ENCODE data around the gene ATP1B2.
A peak's percentile ranks its signal among the peaks of the same experiment; 100 is the strongest.
"Not testable (repeated sequence)": the region's sequence is repeated elsewhere in the genome, so short reads cannot be mapped to it uniquely, and the experiment has no call there.

ATP1B2 gene

GRCh38 chr17:7640783-7641182 is 9.9 kb upstream of the ATP1B2 start:
- H3K27ac ChIP-seq (ENCODE audit: low read length) = no peak overlapping the region
- H3K4me1 ChIP-seq (ENCODE audit: control insufficient read depth in 1 of 2, insufficient read depth in 2 of 2, low read length in 2 of 2) = no peaks in the 10 kb centered on the region
- no peak overlapping the region for H3K4me3 ChIP-seq (ENCODE audit: low read depth in 1 of 2, low read length in 2 of 2)
- no peaks in the 10 kb centered on the region for H3K36me3 ChIP-seq (ENCODE audit: control insufficient read depth in 1 of 2, insufficient read depth in 2 of 2, low read length in 2 of 2)
- H3K27me3 ChIP-seq (ENCODE audit: low read depth, low read length) = no peaks in the 10 kb centered on the region
- no peaks in the 10 kb centered on the region for H3K9me3 ChIP-seq (ENCODE audit: control insufficient read depth in 1 of 2, low read length in 2 of 2)

DNA sequence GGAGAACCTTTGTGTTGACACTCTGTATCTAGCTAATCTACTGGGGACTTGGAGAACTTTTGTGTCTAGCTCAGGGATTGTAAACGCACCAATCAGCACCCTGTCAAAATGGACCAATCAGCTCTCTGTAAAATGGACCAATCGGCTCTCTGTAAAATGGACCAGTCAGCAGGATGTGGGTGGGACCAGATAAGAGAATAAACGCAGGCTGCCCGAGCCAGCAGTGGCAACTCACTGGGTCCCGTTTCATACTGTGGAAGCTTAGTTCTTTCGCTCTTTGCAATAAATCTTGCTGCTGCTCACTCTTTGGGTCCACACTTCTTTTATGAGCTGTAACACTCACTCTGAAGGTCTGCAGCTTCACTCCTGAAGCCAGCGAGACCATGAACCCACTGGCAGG is 9.1 kb upstream of the ATP1B2 start:
- not testable (repeated sequence) for H3K4me1 ChIP-seq (ENCODE audit: control insufficient read depth in 1 of 2, insufficient read depth in 2 of 2, low read length in 2 of 2); H3K4me3 ChIP-seq (ENCODE audit: low read depth in 1 of 2, low read length in 2 of 2); H3K9me3 ChIP-seq (ENCODE audit: control insufficient read depth in 1 of 2, low read length in 2 of 2); H3K36me3 ChIP-seq (ENCODE audit: control insufficient read depth in 1 of 2, insufficient read depth in 2 of 2, low read length in 2 of 2); H3K27ac ChIP-seq (ENCODE audit: low read length); H3K27me3 ChIP-seq (ENCODE audit: low read depth, low read length)

DNA sequence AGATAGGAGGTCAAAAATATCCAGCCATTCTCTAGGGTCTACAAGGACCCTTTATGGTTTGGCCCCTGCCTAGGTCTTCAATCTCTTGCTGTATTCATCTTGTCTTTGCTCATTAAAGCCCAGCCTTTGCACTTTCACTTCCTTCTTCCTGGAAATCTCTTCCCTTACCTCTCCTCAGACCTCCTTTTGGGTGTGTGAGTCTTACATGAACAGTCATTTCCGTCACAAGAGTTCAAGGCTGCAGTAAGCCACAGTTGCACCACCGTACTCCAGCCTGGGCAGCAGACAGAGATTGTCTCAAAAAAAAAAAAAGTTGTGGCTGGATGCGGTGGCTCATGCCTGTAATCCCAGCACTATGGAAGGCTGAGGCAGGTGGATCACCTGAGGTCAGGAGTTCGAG is 6.0 kb upstream of the ATP1B2 start:
- Histone ChIP-seq H3K27me3 (ENCODE audit: low read depth, low read length) (no peaks in the 10 kb centered on the region), H3K27ac (ENCODE audit: low read length) (no peak overlapping the region), H3K36me3 (ENCODE audit: control insufficient read depth in 1 of 2, insufficient read depth in 2 of 2, low read length in 2 of 2) (no peaks in the 10 kb centered on the region), H3K9me3 (ENCODE audit: control insufficient read depth in 1 of 2, low read length in 2 of 2) (no peaks in the 10 kb centered on the region), H3K4me1 (ENCODE audit: control insufficient read depth in 1 of 2, insufficient read depth in 2 of 2, low read length in 2 of 2) (no peaks in the 10 kb centered on the region), H3K4me3 (ENCODE audit: low read depth in 1 of 2, low read length in 2 of 2) (no peak overlapping the region)

DNA sequence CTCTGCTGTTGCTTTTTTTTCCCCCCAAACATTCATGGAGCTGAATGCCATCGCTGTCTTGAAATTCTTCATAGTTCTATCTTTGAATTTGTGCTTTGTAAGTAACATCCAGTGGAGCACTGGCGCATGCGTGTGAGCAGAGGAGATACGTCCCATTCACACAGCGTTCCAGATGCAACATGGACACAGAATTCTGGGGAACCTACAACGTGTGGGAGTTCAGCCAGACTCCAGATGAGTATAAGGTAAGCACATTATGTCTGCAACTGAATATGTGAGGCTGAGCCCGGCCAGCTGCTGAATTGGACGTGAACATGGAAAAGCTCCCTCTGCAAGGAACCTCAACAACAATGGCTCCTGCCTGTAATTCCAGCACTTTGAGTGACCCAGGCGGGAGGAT is 4.3 kb upstream of the ATP1B2 start:
- peaks cover 0 to 16% of the 10 kb centered on the region in 2 donors for H3K4me1 ChIP-seq (ENCODE audit: control insufficient read depth in 1 of 2, insufficient read depth in 2 of 2, low read length in 2 of 2)
- H3K27ac ChIP-seq (ENCODE audit: low read length) = no peak overlapping the region
- no peak overlapping the region for H3K4me3 ChIP-seq (ENCODE audit: low read depth in 1 of 2, low read length in 2 of 2)
- H3K27me3 ChIP-seq (ENCODE audit: low read depth, low read length) = peaks cover 11% of the 10 kb centered on the region
- no peaks in the 10 kb centered on the region for H3K36me3 ChIP-seq (ENCODE audit: control insufficient read depth in 1 of 2, insufficient read depth in 2 of 2, low read length in 2 of 2)
- H3K9me3 ChIP-seq (ENCODE audit: control insufficient read depth in 1 of 2, low read length in 2 of 2) = no peaks in the 10 kb centered on the region

DNA sequence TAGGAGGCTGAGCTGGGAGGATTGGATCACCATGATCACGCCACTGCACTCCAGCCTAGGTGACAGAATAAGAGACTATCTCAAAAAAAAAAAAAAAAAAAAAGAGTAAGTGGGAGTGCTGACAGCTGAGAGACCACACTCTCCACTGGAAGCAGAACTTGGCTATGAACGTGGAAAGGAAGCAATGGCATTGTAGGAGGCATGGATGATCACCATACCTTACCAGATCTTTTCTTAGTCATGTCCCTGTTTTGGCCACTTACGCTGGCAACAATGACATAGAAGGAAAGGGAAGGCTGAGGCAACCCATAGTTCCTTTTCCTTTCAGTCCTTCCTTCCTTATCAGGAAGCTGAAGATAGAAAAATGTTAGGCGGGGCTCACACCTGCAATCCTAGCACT is 3.7 kb upstream of the ATP1B2 start:
- Histone ChIP-seq H3K36me3 (ENCODE audit: control insufficient read depth in 1 of 2, insufficient read depth in 2 of 2, low read length in 2 of 2) (no peaks in the 10 kb centered on the region), H3K4me1 (ENCODE audit: control insufficient read depth in 1 of 2, insufficient read depth in 2 of 2, low read length in 2 of 2) (peaks cover 0 to 19% of the 10 kb centered on the region in 2 donors), H3K27me3 (ENCODE audit: low read depth, low read length) (peaks cover 15% of the 10 kb centered on the region), H3K27ac (ENCODE audit: low read length) (no peak overlapping the region), H3K4me3 (ENCODE audit: low read depth in 1 of 2, low read length in 2 of 2) (no peak overlapping the region), H3K9me3 (ENCODE audit: control insufficient read depth in 1 of 2, low read length in 2 of 2) (no peaks in the 10 kb centered on the region)

GRCh38 chr17:7651097-7651664 is 455 bp downstream of the ATP1B2 start:
- Histone ChIP-seq H3K36me3 (ENCODE audit: control insufficient read depth in 1 of 2, insufficient read depth in 2 of 2, low read length in 2 of 2) (no peaks in the 10 kb centered on the region), H3K27ac (ENCODE audit: low read length) (no peak overlapping the region), H3K4me3 (ENCODE audit: low read depth in 1 of 2, low read length in 2 of 2) (peak overlapping the region; percentile 48 to 77), H3K9me3 (ENCODE audit: control insufficient read depth in 1 of 2, low read length in 2 of 2) (no peaks in the 10 kb centered on the region), H3K4me1 (ENCODE audit: control insufficient read depth in 1 of 2, insufficient read depth in 2 of 2, low read length in 2 of 2) (peaks cover 0 to 19% of the 10 kb centered on the region in 2 donors), H3K27me3 (ENCODE audit: low read depth, low read length) (peaks cover 29% of the 10 kb centered on the region)

DNA sequence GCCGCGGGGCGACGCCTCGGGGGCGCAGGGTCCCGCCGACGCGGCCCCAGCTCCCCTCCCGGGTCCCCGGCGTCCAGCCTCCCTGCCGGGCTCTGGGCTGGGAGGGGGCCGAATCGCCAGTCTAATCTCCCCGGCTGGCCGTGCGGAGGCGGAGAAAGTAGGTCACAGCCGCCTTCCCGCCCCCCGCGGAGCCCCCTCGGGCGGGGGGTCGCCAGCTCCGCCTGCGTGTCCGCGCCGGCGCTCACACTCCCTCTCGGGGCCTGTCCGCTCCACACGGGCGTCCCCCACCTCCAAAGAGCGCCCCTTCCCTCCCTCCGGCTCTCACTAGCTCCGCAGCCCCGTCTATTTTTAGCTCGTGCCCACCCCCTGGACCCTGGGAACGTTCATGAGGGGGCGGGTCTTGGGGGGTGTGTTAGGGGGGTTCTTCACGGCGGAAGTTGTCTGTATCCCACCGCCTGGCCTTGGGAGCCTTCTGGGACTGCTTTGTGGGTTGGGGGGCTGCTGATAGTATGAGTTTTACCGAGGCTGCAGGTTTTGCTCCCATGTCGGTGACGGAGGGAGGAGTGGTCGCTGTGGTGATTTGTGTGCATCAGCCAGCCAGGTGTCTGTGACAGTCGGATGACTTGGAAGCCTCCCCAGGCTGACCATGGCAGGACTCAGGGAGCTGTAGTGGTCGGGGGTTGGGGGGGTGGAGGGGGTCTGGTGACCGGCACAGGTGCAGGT is 1.1 kb downstream of the ATP1B2 start:
- peaks cover 0 to 22% of the 10 kb centered on the region in 2 donors for H3K4me1 ChIP-seq (ENCODE audit: control insufficient read depth in 1 of 2, insufficient read depth in 2 of 2, low read length in 2 of 2)
- H3K4me3 ChIP-seq (ENCODE audit: low read depth in 1 of 2, low read length in 2 of 2) = peak overlapping the region; percentile 48 to 77
- no peak overlapping the region for H3K27ac ChIP-seq (ENCODE audit: low read length)
- H3K9me3 ChIP-seq (ENCODE audit: control insufficient read depth in 1 of 2, low read length in 2 of 2) = no peaks in the 10 kb centered on the region
- no peaks in the 10 kb centered on the region for H3K36me3 ChIP-seq (ENCODE audit: control insufficient read depth in 1 of 2, insufficient read depth in 2 of 2, low read length in 2 of 2)
- peaks cover 29% of the 10 kb centered on the region for H3K27me3 ChIP-seq (ENCODE audit: low read depth, low read length)

DNA sequence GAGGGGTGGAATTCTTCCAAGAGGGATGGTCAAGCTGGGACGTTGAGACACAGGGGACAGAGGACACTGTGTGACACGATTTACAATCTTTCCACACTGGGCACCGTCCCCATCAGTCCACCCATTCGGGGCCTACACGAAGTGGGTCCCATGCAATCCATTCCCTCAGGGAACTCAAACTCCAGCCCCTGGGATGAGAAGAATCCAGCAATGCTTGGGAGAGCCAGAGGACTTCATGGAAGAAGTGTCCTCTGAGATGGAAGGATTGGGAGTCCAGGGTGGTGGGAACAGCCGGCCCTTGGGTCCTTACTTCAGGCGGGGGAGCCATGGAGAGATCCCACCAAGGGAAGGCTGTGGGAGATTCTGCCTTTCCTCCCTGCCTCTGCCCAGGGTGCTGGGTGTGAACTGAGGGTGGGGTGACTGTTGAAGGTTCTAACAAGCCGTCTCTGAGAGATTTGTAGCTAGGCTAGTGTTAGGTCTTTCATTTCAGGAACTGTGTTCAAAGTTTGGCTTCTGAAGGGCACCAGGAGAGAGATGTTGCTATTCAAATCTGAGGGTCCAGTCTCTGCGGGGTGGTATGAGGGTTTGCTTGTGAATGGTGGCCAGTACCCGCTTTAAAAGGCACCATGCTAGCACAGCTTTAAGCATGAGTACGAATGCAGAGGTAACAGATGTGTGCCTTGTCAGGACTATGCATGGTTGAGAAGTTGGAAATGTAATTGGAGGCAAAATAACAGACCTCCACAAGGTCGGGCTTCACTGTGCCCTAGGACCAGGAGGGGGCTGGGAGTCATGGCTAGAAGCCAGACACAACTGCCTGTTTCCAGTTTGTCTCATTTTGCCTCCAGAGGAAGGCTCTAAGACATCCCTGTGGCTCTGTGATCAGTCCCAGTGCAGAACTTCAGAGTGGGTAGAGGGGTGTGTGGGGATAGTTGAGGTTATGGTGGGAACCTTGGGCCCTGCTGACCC is 1.9 kb downstream of the ATP1B2 start:
- Histone ChIP-seq H3K4me1 (ENCODE audit: control insufficient read depth in 1 of 2, insufficient read depth in 2 of 2, low read length in 2 of 2) (peaks cover 0 to 29% of the 10 kb centered on the region in 2 donors), H3K36me3 (ENCODE audit: control insufficient read depth in 1 of 2, insufficient read depth in 2 of 2, low read length in 2 of 2) (no peaks in the 10 kb centered on the region), H3K27ac (ENCODE audit: low read length) (no peak overlapping the region), H3K4me3 (ENCODE audit: low read depth in 1 of 2, low read length in 2 of 2) (peak overlapping the region in 1 of 2 donors; percentile 77), H3K27me3 (ENCODE audit: low read depth, low read length) (peaks cover 29% of the 10 kb centered on the region), H3K9me3 (ENCODE audit: control insufficient read depth in 1 of 2, low read length in 2 of 2) (no peaks in the 10 kb centered on the region)

DNA sequence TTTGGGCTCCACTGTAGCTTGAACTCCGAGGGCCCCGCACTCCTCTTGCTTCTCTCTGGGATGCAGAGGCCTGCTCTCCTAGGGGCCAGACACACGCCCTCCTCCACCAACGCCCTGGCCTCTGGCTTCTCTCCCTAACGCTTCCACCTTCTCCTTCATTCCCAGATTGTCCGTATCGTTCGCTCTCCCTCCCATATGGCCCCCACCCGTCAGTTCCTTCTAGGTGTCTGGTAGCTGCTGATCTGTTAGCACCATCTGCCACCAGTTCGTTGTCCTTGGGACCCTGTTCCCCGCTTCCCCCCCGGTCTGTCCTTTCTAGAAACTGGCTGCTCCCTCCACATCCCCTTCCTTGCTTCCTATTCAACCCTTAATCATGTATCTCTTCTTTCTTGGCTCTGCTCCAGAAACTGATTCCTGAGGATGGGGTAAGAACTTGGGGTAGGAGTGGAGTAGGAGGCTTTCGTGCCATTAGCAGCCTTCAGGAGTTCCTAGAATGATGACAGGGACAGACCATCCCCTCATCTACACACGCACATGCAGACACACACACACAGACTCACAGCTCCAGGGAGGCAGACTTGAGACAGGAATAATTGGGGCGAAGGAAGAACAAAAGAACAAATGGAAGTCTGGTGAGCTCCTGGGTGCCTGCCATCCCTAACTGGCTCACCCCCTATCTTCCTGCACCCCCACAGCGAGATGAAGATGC is 4.3 kb downstream of the ATP1B2 start:
- Histone ChIP-seq H3K4me1 (ENCODE audit: control insufficient read depth in 1 of 2, insufficient read depth in 2 of 2, low read length in 2 of 2) (peaks cover 0 to 27% of the 10 kb centered on the region in 2 donors), H3K4me3 (ENCODE audit: low read depth in 1 of 2, low read length in 2 of 2) (no peak overlapping the region), H3K36me3 (ENCODE audit: control insufficient read depth in 1 of 2, insufficient read depth in 2 of 2, low read length in 2 of 2) (no peaks in the 10 kb centered on the region), H3K9me3 (ENCODE audit: control insufficient read depth in 1 of 2, low read length in 2 of 2) (no peaks in the 10 kb centered on the region), H3K27ac (ENCODE audit: low read length) (no peak overlapping the region), H3K27me3 (ENCODE audit: low read depth, low read length) (peaks cover 27% of the 10 kb centered on the region)

GRCh38 chr17:7655541-7655840 is 4.8 kb downstream of the ATP1B2 start:
- H3K27me3 ChIP-seq (ENCODE audit: low read depth, low read length) = peaks cover 24% of the 10 kb centered on the region
- no peaks in the 10 kb centered on the region for H3K9me3 ChIP-seq (ENCODE audit: control insufficient read depth in 1 of 2, low read length in 2 of 2)
- H3K4me3 ChIP-seq (ENCODE audit: low read depth in 1 of 2, low read length in 2 of 2) = no peak overlapping the region
- no peak overlapping the region for H3K27ac ChIP-seq (ENCODE audit: low read length)
- H3K4me1 ChIP-seq (ENCODE audit: control insufficient read depth in 1 of 2, insufficient read depth in 2 of 2, low read length in 2 of 2) = peaks cover 0 to 22% of the 10 kb centered on the region in 2 donors
- H3K36me3 ChIP-seq (ENCODE audit: control insufficient read depth in 1 of 2, insufficient read depth in 2 of 2, low read length in 2 of 2) = no peaks in the 10 kb centered on the region
